HepG2 (cell line): ENCODE measurements around the gene FAM89B. TPM values are rescaled to one million over a fixed set of nuclear protein-coding genes. Genes with fewer than 3 reads are reported as not detected.
A peak's percentile ranks its signal among the peaks of the same experiment; 100 is the strongest.

Experiments
- AHR ChIP-seq: IDR thresholded peaks from 2 replicates; pipeline ENCODE4 v1.6.1; 2018; ENCODE audit warnings: missing genetic modification reagents, missing compliant biosample characterization
- BHLHE40 ChIP-seq: IDR thresholded peaks from 2 replicates; pipeline ENCODE4 v1.6.1; 2011; ENCODE audit warnings: low read length, improper control_type of control experiment
- CBX2 ChIP-seq, 2 experiments: fragments of 200-600 bp in 1 of 2; sonication (generic); formaldehyde crosslinking in 1 of 2; IDR thresholded peaks; 2 replicates each; pipeline versions ENCODE4 v1.7.0 to v1.8.1; 2018 to 2022; ENCODE audit warnings: low read depth in 2 of 2, low read length in 1 of 2, mild to moderate bottlenecking in 1 of 2, missing genetic modification reagents in 1 of 2
- CHCHD3 ChIP-seq: sonication (generic); formaldehyde crosslinking; IDR thresholded peaks from 2 replicates; pipeline ENCODE4 v1.8.0; 2022; ENCODE audit warnings: mild to moderate bottlenecking, missing genetic modification reagents, moderate library complexity
- ELF1 ChIP-seq: sonication (generic); formaldehyde crosslinking; IDR thresholded peaks from 2 replicates; pipeline ENCODE4 v1.4.0; 2020; ENCODE audit warnings: missing genetic modification reagents
- KLF15 ChIP-seq: sonication (generic); formaldehyde crosslinking; IDR thresholded peaks from 2 replicates; pipeline ENCODE4 v1.8.1; 2023; ENCODE audit warnings: borderline replicate concordance, mild to moderate bottlenecking, inconsistent platforms, missing genetic modification reagents, mixed read lengths
- MXI1 ChIP-seq: IDR thresholded peaks from 3 replicates; pipeline ENCODE4 v1.6.1; 2012; ENCODE audit warnings: low read depth, low read length, inconsistent platforms, borderline replicate concordance
- PCBP1 ChIP-seq: fragments of 200-400 bp; formaldehyde crosslinking; IDR thresholded peaks from 2 replicates; pipeline ENCODE4 v1.6.1; 2017; ENCODE audit warnings: mild to moderate bottlenecking, low read depth, low read length, borderline replicate concordance
- PHF21A ChIP-seq: sonication (generic); formaldehyde crosslinking; IDR thresholded peaks from 2 replicates; pipeline ENCODE4 v1.5.0; 2020; ENCODE audit warnings: mild to moderate bottlenecking, missing genetic modification reagents
- SRSF9 ChIP-seq: fragments of 200-400 bp; formaldehyde crosslinking; IDR thresholded peaks from 2 replicates; pipeline ENCODE4 v1.6.1; 2018; ENCODE audit warnings: borderline replicate concordance, mild to moderate bottlenecking, low read depth, low read length; ENCODE audit not compliant: insufficient read depth, poor library complexity, severe bottlenecking
- TARDBP ChIP-seq: sonication (generic); formaldehyde crosslinking; IDR thresholded peaks from 2 replicates; pipeline ENCODE4 v1.8.0; 2022; ENCODE audit warnings: mild to moderate bottlenecking, missing genetic modification reagents
- THYN1 ChIP-seq: sonication (generic); formaldehyde crosslinking; IDR thresholded peaks from 2 replicates; pipeline ENCODE4 v1.8.1; 2023; ENCODE audit warnings: low read depth, mild to moderate bottlenecking, moderate library complexity, missing genetic modification reagents, borderline replicate concordance
- XRCC5 ChIP-seq: fragments of 200-400 bp; formaldehyde crosslinking; optimal IDR thresholded peaks from 2 replicates; pipeline ENCODE3; 2017; ENCODE audit warnings: mild to moderate bottlenecking, low read length
- ZNF577 ChIP-seq: sonication (generic); formaldehyde crosslinking; IDR thresholded peaks from 2 replicates; pipeline ENCODE4 v1.4.0; 2020; ENCODE audit warnings: mild to moderate bottlenecking, low read depth, missing genetic modification reagents, borderline replicate concordance
- ZNF761 ChIP-seq: sonication (generic); formaldehyde crosslinking; conservative IDR thresholded peaks from 2 replicates; pipeline ENCODE4 v1.4.0; 2020; ENCODE audit warnings: mild to moderate bottlenecking, missing genetic modification reagents
- ZSCAN25 ChIP-seq: sonication (generic); formaldehyde crosslinking; IDR thresholded peaks from 2 replicates; pipeline ENCODE4 v1.8.0; 2022; ENCODE audit warnings: mild to moderate bottlenecking, missing genetic modification reagents
- polyA plus RNA-seq, 8 experiments: library from polyadenylated mRNA; depleted of rRNA in 3 of 8; stranded (reverse) in 7 of 8; unstranded in 1 of 8; fragments of >200 nt; fragmentation: Illumina TruSeq in 4 of 8; extraction: Trizol in 4 of 8; gene quantifications; 2 replicates each; pipeline versions ENCODE4 v1.2.1 to v1.2.3, GENCODE V29; 2011 to 2016; ENCODE audit warnings: low read depth in 4 of 8, missing spikeins in 1 of 8, mixed read lengths in 1 of 8; ENCODE audit not compliant: insufficient read depth in 1 of 8
- total RNA-seq, 5 experiments: library from RNA; depleted of rRNA; stranded (reverse); fragments of >200 nt; fragmentation: Illumina TruSeq; extraction: Trizol; gene quantifications; 2 replicates each; pipeline ENCODE4 v1.2.3, GENCODE V29; 2016; ENCODE audit warnings: low read depth in 1 of 5
- TF ChIP-seq, protein P1 (sequence below): sonication (generic); formaldehyde crosslinking; conservative IDR thresholded peaks from 2 replicates; pipeline ENCODE4 v1.4.0; 2020; ENCODE audit warnings: missing genetic modification reagents
- TF ChIP-seq, protein P2 (sequence below): sonication (generic); formaldehyde crosslinking; IDR thresholded peaks from 2 replicates; pipeline ENCODE4 v1.4.0; 2020; ENCODE audit warnings: missing genetic modification reagents, borderline replicate concordance
- TF ChIP-seq, protein P3 (sequence below): sonication (generic); formaldehyde crosslinking; IDR thresholded peaks from 2 replicates; pipeline ENCODE4 v1.4.0; 2020; ENCODE audit warnings: missing genetic modification reagents; ENCODE audit errors: not compliant biosample characterization
- TF ChIP-seq, protein P4 (sequence below): sonication (generic); formaldehyde crosslinking; IDR thresholded peaks from 2 replicates; pipeline ENCODE4 v1.4.0; 2020; ENCODE audit warnings: missing genetic modification reagents

Gene FAM89B
- total and polyA plus RNA-seq, 2 of the 13 experiments (the other 11 are each of a cell fraction or from before 2014, with no cell fraction given) = 5.7 to 8.0 TPM

DNA sequence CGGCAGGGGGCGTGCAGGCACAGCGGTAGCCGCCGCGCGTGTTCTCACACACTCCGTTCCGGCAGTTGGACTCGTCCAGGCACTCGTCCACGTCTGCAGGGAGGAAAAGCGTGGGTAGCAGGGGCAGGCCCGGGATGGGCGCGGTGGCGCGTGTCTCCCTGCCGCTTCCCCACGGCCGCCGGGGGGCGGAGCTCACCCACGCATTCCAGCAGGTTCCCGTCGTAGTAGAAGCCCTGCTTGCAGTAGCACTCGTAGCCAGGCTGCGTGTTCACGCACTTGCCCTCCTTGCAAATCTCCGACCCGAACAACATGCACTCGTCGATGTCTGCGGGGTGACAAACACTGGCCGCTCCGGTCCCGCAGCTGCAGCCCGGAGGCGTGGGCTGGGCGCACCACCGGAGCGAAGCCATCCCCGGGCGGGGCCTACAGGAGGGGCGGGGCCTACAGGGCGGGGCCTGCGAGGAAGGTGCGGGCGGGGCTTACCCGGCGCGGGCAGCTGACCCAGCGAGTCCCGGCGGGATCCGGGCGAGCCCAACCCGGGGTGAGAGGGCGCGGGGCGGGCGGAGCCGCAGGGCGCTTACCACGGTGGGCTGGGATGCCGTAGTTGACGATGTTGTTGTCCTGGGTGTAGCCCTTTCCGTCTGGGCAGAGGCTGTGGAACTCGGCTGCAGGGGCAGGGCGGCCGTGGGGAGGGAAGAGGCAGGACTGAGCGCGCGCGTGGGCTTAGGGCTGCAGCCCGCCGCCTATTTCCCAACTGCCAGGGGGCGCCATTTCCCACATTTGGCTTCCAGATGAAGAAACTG lies 31.8 kb upstream of the FAM89B start (continued):
- TF ChIP-seq, protein P1, sequence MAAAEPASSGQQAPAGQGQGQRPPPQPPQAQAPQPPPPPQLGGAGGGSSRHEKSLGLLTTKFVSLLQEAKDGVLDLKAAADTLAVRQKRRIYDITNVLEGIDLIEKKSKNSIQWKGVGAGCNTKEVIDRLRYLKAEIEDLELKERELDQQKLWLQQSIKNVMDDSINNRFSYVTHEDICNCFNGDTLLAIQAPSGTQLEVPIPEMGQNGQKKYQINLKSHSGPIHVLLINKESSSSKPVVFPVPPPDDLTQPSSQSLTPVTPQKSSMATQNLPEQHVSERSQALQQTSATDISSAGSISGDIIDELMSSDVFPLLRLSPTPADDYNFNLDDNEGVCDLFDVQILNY (CRISPR knock-in tag) = no peak
- TF ChIP-seq TARDBP (CRISPR knock-in tag) = no peak
- TF ChIP-seq ELF1 (CRISPR knock-in tag) = no peak
- TF ChIP-seq ZSCAN25 (CRISPR knock-in tag) = peak; percentile 69; the same call in 1 of the 2 replicates
- TF ChIP-seq THYN1 (CRISPR knock-in tag) = no peak
- TF ChIP-seq KLF15 = no peak
- TF ChIP-seq CHCHD3 (CRISPR knock-in tag) = no peak
- peak; percentile 77 for TF ChIP-seq XRCC5
- TF ChIP-seq ZNF577 (CRISPR knock-in tag) = no peak
- TF ChIP-seq SRSF9 = no peak
- TF ChIP-seq MXI1 = peak; percentile 26; the same call in 1 of the 3 replicates
- TF ChIP-seq, protein P2, sequence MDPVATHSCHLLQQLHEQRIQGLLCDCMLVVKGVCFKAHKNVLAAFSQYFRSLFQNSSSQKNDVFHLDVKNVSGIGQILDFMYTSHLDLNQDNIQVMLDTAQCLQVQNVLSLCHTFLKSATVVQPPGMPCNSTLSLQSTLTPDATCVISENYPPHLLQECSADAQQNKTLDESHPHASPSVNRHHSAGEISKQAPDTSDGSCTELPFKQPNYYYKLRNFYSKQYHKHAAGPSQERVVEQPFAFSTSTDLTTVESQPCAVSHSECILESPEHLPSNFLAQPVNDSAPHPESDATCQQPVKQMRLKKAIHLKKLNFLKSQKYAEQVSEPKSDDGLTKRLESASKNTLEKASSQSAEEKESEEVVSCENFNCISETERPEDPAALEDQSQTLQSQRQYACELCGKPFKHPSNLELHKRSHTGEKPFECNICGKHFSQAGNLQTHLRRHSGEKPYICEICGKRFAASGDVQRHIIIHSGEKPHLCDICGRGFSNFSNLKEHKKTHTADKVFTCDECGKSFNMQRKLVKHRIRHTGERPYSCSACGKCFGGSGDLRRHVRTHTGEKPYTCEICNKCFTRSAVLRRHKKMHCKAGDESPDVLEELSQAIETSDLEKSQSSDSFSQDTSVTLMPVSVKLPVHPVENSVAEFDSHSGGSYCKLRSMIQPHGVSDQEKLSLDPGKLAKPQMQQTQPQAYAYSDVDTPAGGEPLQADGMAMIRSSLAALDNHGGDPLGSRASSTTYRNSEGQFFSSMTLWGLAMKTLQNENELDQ (CRISPR knock-in tag) = no peak
- TF ChIP-seq, protein P3, sequence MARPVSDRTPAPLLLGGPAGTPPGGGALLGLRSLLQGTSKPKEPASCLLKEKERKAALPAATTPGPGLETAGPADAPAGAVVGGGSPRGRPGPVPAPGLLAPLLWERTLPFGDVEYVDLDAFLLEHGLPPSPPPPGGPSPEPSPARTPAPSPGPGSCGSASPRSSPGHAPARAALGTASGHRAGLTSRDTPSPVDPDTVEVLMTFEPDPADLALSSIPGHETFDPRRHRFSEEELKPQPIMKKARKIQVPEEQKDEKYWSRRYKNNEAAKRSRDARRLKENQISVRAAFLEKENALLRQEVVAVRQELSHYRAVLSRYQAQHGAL (CRISPR knock-in tag) = no peak
- TF ChIP-seq ZNF761 (CRISPR knock-in tag) = no peak
- TF ChIP-seq BHLHE40 = no peak
- TF ChIP-seq, protein P4, sequence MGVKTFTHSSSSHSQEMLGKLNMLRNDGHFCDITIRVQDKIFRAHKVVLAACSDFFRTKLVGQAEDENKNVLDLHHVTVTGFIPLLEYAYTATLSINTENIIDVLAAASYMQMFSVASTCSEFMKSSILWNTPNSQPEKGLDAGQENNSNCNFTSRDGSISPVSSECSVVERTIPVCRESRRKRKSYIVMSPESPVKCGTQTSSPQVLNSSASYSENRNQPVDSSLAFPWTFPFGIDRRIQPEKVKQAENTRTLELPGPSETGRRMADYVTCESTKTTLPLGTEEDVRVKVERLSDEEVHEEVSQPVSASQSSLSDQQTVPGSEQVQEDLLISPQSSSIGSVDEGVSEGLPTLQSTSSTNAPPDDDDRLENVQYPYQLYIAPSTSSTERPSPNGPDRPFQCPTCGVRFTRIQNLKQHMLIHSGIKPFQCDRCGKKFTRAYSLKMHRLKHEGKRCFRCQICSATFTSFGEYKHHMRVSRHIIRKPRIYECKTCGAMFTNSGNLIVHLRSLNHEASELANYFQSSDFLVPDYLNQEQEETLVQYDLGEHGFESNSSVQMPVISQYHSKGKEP (CRISPR knock-in tag) = no peak
- TF ChIP-seq CBX2 (IDR thresholded peaks at IDR 0.05; ENCODE audit: low read depth, low read length) = no peak
- TF ChIP-seq CBX2 (CRISPR knock-in tag; IDR thresholded peaks at IDR 0.05; ENCODE audit: low read depth) = no peak
- no peak for TF ChIP-seq PCBP1
- no peak for TF ChIP-seq AHR (CRISPR knock-in tag)
- no peak for TF ChIP-seq PHF21A (CRISPR knock-in tag)
